GM11168 (cell line): ENCODE measurements around the gene CACNA1H.
"Not testable (repeated sequence)": the region's sequence is repeated elsewhere in the genome, so short reads cannot be mapped to it uniquely, and the experiment has no call there.

ENCODE experiments used
- in situ Hi-C: fragments of 300-500 bp; cut with MboI; formaldehyde crosslinking; loops from one replicate; pipeline ENCODE4 v1.12.0; 2022; ENCODE audit warnings: low sequenced_read_pairs; ENCODE audit not compliant: unreplicated experiment

The CACNA1H gene

GRCh38 chr16:1260101-1260680, 107.3 kb downstream of the CACNA1H start:
- in situ Hi-C loops: no loop called here

DNA sequence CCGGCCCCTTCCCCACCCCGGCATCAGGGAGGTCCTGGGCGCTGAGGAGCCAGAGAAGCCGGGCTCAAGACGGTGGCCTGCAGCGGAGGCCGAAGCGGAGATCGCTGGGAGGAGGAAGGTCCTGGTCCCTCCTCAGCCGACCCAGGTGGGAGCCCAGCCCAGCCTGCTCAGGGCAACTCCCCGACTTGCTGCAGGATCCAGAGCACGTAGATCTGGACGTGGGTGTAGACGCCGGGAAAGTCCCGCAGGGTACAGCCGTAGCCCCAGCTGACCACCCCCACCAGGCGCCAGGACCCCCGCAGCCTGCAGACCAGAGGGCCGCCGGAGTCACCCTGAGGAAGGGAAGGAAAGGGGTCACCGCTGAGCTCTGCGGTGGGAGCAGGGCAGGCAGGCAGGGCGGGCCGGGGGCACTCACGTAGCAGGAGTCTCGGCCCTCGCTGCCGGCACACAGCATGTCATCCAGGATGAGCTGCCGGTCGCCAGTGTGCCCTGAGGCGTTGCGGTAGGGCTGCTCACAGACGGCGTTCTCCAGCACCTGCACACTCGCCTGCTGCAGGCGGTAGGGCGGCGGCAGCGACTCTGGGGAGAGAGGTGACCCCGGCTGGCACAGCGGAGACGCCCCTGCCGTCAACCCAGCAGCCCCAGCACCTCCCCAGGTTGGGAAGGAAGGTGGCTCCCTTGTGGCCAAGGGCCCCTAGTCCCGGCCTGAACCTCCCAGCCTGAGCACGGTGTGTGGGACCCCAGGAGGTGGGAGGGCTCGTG, 108.4 kb downstream of the CACNA1H start:
- in situ Hi-C loops: no loop called here

GRCh38 chr16:1262210-1262845, 109.4 kb downstream of the CACNA1H start:
- in situ Hi-C loops: no loop called here

DNA sequence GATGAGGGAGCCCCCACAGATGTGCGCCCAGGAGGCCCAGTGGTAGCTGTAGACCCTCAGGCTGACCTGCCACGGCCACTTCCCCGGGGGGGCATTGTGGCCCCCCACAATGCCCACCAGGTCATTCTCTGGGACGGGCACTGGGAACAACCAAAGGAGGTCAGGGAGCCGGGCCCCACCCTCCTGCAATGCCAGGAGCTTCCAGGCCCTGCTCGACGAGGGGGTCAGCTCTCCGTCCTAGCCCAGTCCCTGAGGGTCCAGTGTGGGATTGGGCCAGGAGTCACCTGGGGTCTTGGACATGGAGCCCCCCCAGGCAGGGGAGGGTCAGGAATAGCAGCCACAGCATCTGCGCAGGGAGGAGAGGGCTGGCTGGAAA, 109.9 kb downstream of the CACNA1H start:
- in situ Hi-C loops: no loop called here

- in situ Hi-C loops: no loop called here
Observed at GRCh38 chr16:1263591-1264344, 110.9 kb downstream of the CACNA1H start.

GRCh38 chr16:1264345-1265089, 111.6 kb downstream of the CACNA1H start:
- in situ Hi-C loops: no loop called here

GRCh38 chr16:1265090-1265630, 112.3 kb downstream of the CACNA1H start:
- in situ Hi-C loops: no loop called here

- in situ Hi-C loops: no loop called here
Observed at GRCh38 chr16:1265826-1266225, 112.9 kb downstream of the CACNA1H start.

DNA sequence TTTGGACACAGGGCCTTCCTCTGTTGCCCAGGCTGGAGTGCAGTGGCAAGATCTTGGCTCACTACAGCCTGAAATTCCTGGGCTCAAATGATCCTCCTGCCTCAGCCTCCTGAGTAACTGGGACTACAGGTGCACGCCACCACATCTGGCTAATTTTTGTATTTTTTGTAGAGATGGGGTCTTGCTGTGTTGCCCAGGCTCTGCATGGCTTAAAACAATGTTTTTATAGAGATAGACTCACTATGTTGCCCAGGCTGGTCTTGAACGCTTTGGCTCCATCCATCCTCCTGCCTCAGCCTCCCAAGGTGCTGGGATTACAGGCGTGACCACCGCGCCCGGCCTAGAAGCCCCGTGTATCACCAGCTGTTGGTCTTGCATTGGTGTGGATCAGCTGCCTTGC, 116.5 kb downstream of the CACNA1H start:
- in situ Hi-C loops: not testable (repeated sequence)

- in situ Hi-C loops: no loop called here
Observed at GRCh38 chr16:1271380-1271723, 118.4 kb downstream of the CACNA1H start.
